ENCODE results near the gene RNF8.

- TF ChIP-seq, protein P1, sequence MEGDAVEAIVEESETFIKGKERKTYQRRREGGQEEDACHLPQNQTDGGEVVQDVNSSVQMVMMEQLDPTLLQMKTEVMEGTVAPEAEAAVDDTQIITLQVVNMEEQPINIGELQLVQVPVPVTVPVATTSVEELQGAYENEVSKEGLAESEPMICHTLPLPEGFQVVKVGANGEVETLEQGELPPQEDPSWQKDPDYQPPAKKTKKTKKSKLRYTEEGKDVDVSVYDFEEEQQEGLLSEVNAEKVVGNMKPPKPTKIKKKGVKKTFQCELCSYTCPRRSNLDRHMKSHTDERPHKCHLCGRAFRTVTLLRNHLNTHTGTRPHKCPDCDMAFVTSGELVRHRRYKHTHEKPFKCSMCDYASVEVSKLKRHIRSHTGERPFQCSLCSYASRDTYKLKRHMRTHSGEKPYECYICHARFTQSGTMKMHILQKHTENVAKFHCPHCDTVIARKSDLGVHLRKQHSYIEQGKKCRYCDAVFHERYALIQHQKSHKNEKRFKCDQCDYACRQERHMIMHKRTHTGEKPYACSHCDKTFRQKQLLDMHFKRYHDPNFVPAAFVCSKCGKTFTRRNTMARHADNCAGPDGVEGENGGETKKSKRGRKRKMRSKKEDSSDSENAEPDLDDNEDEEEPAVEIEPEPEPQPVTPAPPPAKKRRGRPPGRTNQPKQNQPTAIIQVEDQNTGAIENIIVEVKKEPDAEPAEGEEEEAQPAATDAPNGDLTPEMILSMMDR (IDR thresholded peaks at IDR 0.05; ENCODE audit: insufficient read depth, low read depth, low read length), result no peak
- no peak for TF ChIP-seq EZH2 (IDR thresholded peaks at IDR 0.05; ENCODE audit: insufficient read depth, low read length)
Observed at GRCh38 chr6:37324131-37325033, 29.4 kb upstream of the RNF8 start.
